Left ventricle myocardium inferior (tissue), 1 donor: ENCODE measurements around the gene LMNB1. TPM values are rescaled to one million over a fixed set of nuclear protein-coding genes. Genes with fewer than 3 reads are reported as not detected.

ENCODE experiments used
- DNase-seq: peaks from one replicate; pipeline ENCODE4 v3.0.0-alpha.2; 2020
- H3K27ac ChIP-seq: fragments of 200-600 bp; replicated peaks from 2 replicates; pipeline ENCODE4 v1.8.0; 2021
- H3K27me3 ChIP-seq: fragments of 200-600 bp; 2 replicates; pipeline ENCODE4 v1.8.0; 2021; ENCODE audit warnings: low read depth
- H3K36me3 ChIP-seq: fragments of 200-600 bp; 2 replicates; pipeline ENCODE4 v1.8.0; 2021
- H3K4me1 ChIP-seq: fragments of 200-600 bp; 2 replicates; pipeline ENCODE4 v1.8.0; 2021
- H3K4me3 ChIP-seq: fragments of 200-600 bp; 2 replicates; pipeline ENCODE4 v1.8.0; 2021; ENCODE audit warnings: mild to moderate bottlenecking, moderate library complexity
- H3K9me3 ChIP-seq: fragments of 200-600 bp; replicated peaks from 2 replicates; pipeline ENCODE4 v1.8.0; 2021
- CTCF ChIP-seq: fragments of 200-600 bp; IDR thresholded peaks from 2 replicates; pipeline ENCODE4 v1.8.0; 2021; ENCODE audit warnings: antibody characterized with exemption, mild to moderate bottlenecking, borderline replicate concordance
- intact Hi-C: fragments of 100-400 bp; cut with micrococcal nuclease; formaldehyde crosslinking; loops from one replicate; pipeline ENCODE4 v1.11.0; 2022
- total RNA-seq: library from RNA; stranded (reverse); fragmentation: NEBNext Ultra II Directional; extraction: Animal tissue kit (Norgen Biotek cat#: 25700); gene quantifications from one replicate; pipeline ENCODE4 v1.2.1, GENCODE V29; 2021
- donor health status: DM: no; HTN: yes; CAD: no; lungs with severe emphysema.

The LMNB1 gene
- total RNA-seq, 1 donor from 2014 or later: 1.8 TPM

- Histone ChIP-seq H3K27me3 (no peaks in the 10 kb centered on the region), H3K27ac (no peak overlapping the region), H3K36me3 (no peaks in the 10 kb centered on the region), H3K4me1 (peaks cover 25% of the 10 kb centered on the region), H3K4me3 (no peak overlapping the region), H3K9me3 (no peaks in the 10 kb centered on the region)
- no peak for DNase-seq
- TF ChIP-seq CTCF: no peak
- intact Hi-C loops: no loop called here
Observed at GRCh38 chr5:126881821-126882600, 105.1 kb downstream of the LMNB1 start.

GRCh38 chr5:126883564-126884245, 106.8 kb downstream of the LMNB1 start:
- Histone ChIP-seq H3K36me3 (no peaks in the 10 kb centered on the region), H3K27ac (no peak overlapping the region), H3K4me1 (peaks cover 17% of the 10 kb centered on the region), H3K9me3 (no peaks in the 10 kb centered on the region), H3K27me3 (no peaks in the 10 kb centered on the region), H3K4me3 (no peak overlapping the region)
- no peak for TF ChIP-seq CTCF
- intact Hi-C loops: no loop called here
- no peak for DNase-seq

DNA sequence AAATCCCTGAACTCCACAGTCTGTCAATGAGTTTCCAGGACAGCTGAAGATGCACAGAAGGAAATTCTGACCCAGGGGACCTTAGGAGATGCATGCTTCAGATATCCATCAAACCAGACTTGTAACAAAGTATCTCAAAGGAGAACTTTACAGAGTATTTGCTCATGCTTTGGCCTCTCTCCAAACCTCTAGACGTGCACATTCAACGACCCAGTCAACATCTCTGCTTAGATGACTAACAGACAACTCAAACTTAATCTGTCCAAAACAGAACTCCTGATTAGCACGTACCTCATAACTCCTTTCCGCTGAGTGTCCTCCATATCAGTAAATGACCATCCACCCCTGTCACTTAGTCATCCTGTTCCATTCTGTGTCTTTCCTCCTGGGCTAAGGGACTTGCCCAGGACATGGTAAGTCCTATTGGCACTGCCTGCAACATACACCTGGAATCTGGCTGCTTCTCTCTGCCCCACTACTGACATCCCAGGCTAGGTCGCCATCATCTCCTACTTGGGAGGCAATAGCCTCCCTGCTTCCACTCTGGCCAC, 107.4 kb downstream of the LMNB1 start:
- H3K4me3 ChIP-seq: no peak overlapping the region
- no peaks in the 10 kb centered on the region for H3K36me3 ChIP-seq
- peaks cover 13% of the 10 kb centered on the region for H3K4me1 ChIP-seq
- H3K27ac ChIP-seq: no peak overlapping the region
- intact Hi-C loops: no loop called here
- DNase-seq: no peak
- no peaks in the 10 kb centered on the region for H3K9me3 ChIP-seq
- TF ChIP-seq CTCF: no peak
- no peaks in the 10 kb centered on the region for H3K27me3 ChIP-seq

Other genes starting within 250 kb of the LMNB1 start
- gene ALDH7A1, start 181.9 kb upstream of the LMNB1 start, total RNA-seq: 30.5 TPM
- 29.4 TPM for gene PHAX, start 176.2 kb upstream of the LMNB1 start, total RNA-seq